Measurements from ENCODE around the gene MICALL2. TPM values are rescaled to one million over a fixed set of nuclear protein-coding genes. Genes with fewer than 3 reads are reported as not detected.

MICALL2 gene
- total RNA-seq, 1 donor from 2014 or later, result 13.9 TPM

- TF ChIP-seq CTCF (IDR thresholded peaks at IDR 0.05; ENCODE audit: unreplicated experiment), result no peak
- no peak for DNase-seq (ENCODE audit: low spot score, unreplicated experiment)
- peaks cover 3% of the 10 kb centered on the region for H3K4me1 Mint-ChIP-seq (ENCODE audit: low read depth)
- H3K9me3 Mint-ChIP-seq (ENCODE audit: low read depth), result no peaks in the 10 kb centered on the region
- no peak overlapping the region for H3K27ac Mint-ChIP-seq
- no peak overlapping the region for H3K4me3 Mint-ChIP-seq (ENCODE audit: low read depth)
- no peaks in the 10 kb centered on the region for H3K36me3 Mint-ChIP-seq (ENCODE audit: insufficient read depth)
- peaks cover 5% of the 10 kb centered on the region for H3K27me3 Mint-ChIP-seq
Measured at GRCh38 chr7:1427064-1427657, 32.1 kb downstream of the MICALL2 start.

- H3K4me1 Mint-ChIP-seq (ENCODE audit: low read depth), result peaks cover 3% of the 10 kb centered on the region
Measured at GRCh38 chr7:1426474-1426873, 32.8 kb downstream of the MICALL2 start.

GRCh38 chr7:1425292-1426136 lies 33.8 kb downstream of the MICALL2 start:
- no peak for TF ChIP-seq CTCF (IDR thresholded peaks at IDR 0.05; ENCODE audit: unreplicated experiment)
- Mint-ChIP-seq H3K4me1 (ENCODE audit: low read depth) (peaks cover 3% of the 10 kb centered on the region), H3K4me3 (ENCODE audit: low read depth) (no peak overlapping the region), H3K36me3 (ENCODE audit: insufficient read depth) (no peaks in the 10 kb centered on the region), H3K9me3 (ENCODE audit: low read depth) (no peaks in the 10 kb centered on the region), H3K27ac (no peak overlapping the region), H3K27me3 (peaks cover 5% of the 10 kb centered on the region)
- no peak for DNase-seq (ENCODE audit: low spot score, unreplicated experiment)

More at GRCh38 chr7:1426474-1426873, 32.8 kb downstream of the MICALL2 start:
- Mint-ChIP-seq H3K36me3 (ENCODE audit: insufficient read depth) (no peaks in the 10 kb centered on the region), H3K4me3 (ENCODE audit: low read depth) (no peak overlapping the region), H3K27me3 (peaks cover 5% of the 10 kb centered on the region), H3K27ac (no peak overlapping the region), H3K9me3 (ENCODE audit: low read depth) (no peaks in the 10 kb centered on the region)
- no peak for DNase-seq (ENCODE audit: low spot score, unreplicated experiment)
- TF ChIP-seq CTCF (IDR thresholded peaks at IDR 0.05; ENCODE audit: unreplicated experiment), result no peak

- DNase-seq (ENCODE audit: low spot score, unreplicated experiment), result no peak
- TF ChIP-seq CTCF (IDR thresholded peaks at IDR 0.05; ENCODE audit: unreplicated experiment), result no peak
- Mint-ChIP-seq H3K27me3 (peaks cover 7% of the 10 kb centered on the region), H3K4me1 (ENCODE audit: low read depth) (peaks cover 3% of the 10 kb centered on the region), H3K4me3 (ENCODE audit: low read depth) (no peak overlapping the region), H3K27ac (no peak overlapping the region), H3K36me3 (ENCODE audit: insufficient read depth) (no peaks in the 10 kb centered on the region), H3K9me3 (ENCODE audit: low read depth) (no peaks in the 10 kb centered on the region)
Measured at GRCh38 chr7:1424041-1424440, 35.2 kb downstream of the MICALL2 start.

- Mint-ChIP-seq H3K36me3 (ENCODE audit: insufficient read depth) (no peaks in the 10 kb centered on the region), H3K9me3 (ENCODE audit: low read depth) (no peaks in the 10 kb centered on the region), H3K4me1 (ENCODE audit: low read depth) (peaks cover 3% of the 10 kb centered on the region), H3K4me3 (ENCODE audit: low read depth) (no peak overlapping the region), H3K27ac (no peak overlapping the region), H3K27me3 (peaks cover 9% of the 10 kb centered on the region)
- no peak for TF ChIP-seq CTCF (IDR thresholded peaks at IDR 0.05; ENCODE audit: unreplicated experiment)
- no peak for DNase-seq (ENCODE audit: low spot score, unreplicated experiment)
Measured at GRCh38 chr7:1423264-1423811, 35.9 kb downstream of the MICALL2 start.
